ENCODE data around the gene MXRA8.
A peak's percentile ranks its signal among the peaks of the same experiment; 100 is the strongest.

MXRA8 gene

DNA sequence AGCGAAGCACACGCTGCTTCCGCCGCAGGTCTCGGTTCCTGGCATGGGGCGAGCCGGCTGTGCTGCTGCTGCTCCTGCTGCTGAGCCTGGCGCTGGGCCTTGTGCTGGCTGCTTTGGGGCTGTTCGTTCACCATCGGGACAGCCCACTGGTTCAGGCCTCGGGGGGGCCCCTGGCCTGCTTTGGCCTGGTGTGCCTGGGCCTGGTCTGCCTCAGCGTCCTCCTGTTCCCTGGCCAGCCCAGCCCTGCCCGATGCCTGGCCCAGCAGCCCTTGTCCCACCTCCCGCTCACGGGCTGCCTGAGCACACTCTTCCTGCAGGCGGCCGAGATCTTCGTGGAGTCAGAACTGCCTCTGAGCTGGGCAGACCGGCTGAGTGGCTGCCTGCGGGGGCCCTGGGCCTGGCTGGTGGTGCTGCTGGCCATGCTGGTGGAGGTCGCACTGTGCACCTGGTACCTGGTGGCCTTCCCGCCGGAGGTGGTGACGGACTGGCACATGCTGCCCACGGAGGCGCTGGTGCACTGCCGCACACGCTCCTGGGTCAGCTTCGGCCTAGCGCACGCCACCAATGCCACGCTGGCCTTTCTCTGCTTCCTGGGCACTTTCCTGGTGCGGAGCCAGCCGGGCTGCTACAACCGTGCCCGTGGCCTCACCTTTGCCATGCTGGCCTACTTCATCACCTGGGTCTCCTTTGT lies 24.7 kb downstream of the MXRA8 start:
- DNase-seq = no peak

DNA sequence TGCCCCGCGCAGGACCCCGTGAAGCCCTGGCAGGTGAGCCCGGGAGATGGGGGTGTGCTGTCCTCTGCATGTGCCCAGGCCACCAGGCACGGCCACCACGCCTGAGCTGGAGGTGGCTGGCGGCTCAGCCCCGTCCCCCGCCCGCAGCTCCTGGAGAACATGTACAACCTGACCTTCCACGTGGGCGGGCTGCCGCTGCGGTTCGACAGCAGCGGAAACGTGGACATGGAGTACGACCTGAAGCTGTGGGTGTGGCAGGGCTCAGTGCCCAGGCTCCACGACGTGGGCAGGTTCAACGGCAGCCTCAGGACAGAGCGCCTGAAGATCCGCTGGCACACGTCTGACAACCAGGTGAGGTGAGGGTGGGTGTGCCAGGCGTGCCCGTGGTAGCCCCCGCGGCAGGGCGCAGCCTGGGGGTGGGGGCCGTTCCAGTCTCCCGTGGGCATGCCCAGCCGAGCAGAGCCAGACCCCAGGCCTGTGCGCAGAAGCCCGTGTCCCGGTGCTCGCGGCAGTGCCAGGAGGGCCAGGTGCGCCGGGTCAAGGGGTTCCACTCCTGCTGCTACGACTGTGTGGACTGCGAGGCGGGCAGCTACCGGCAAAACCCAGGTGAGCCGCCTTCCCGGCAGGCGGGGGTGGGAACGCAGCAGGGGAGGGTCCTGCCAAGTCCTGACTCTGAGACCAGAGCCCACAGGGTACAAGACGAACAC lies 25.4 kb downstream of the MXRA8 start:
- DNase-seq = no peak

DNA sequence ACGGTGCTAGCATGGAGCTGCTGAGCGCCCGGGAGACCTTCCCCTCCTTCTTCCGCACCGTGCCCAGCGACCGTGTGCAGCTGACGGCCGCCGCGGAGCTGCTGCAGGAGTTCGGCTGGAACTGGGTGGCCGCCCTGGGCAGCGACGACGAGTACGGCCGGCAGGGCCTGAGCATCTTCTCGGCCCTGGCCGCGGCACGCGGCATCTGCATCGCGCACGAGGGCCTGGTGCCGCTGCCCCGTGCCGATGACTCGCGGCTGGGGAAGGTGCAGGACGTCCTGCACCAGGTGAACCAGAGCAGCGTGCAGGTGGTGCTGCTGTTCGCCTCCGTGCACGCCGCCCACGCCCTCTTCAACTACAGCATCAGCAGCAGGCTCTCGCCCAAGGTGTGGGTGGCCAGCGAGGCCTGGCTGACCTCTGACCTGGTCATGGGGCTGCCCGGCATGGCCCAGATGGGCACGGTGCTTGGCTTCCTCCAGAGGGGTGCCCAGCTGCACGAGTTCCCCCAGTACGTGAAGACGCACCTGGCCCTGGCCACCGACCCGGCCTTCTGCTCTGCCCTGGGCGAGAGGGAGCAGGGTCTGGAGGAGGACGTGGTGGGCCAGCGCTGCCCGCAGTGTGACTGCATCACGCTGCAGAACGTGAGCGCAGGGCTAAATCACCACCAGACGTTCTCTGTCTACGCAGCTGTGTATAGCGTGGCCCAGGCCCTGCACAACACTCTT lies 26.2 kb downstream of the MXRA8 start:
- no peak for DNase-seq

DNA sequence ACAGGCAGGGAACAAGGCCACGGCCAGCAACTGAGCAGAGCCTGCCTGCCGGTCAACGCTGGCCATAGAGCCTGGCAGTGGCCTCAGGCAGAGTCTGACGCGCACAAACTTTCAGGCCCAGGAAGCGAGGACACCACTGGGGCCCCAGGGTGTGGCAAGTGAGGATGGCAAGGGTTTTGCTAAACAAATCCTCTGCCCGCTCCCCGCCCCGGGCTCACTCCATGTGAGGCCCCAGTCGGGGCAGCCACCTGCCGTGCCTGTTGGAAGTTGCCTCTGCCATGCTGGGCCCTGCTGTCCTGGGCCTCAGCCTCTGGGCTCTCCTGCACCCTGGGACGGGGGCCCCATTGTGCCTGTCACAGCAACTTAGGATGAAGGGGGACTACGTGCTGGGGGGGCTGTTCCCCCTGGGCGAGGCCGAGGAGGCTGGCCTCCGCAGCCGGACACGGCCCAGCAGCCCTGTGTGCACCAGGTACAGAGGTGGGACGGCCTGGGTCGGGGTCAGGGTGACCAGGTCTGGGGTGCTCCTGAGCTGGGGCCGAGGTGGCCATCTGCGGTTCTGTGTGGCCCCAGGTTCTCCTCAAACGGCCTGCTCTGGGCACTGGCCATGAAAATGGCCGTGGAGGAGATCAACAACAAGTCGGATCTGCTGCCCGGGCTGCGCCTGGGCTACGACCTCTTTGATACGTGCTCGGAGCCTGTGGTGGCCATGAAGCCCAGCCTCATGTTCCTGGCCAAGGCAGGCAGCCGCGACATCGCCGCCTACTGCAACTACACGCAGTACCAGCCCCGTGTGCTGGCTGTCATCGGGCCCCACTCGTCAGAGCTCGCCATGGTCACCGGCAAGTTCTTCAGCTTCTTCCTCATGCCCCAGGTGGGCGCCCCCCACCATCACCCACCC lies 27.0 kb downstream of the MXRA8 start, which contains the start of gene TAS1R3:
TSS of gene TAS1R3 (plus strand) at position 213 of the 898 bp plus-strand sequence. CDS start at position 279, 66 bp downstream.
- DNase-seq = no peak

DNA sequence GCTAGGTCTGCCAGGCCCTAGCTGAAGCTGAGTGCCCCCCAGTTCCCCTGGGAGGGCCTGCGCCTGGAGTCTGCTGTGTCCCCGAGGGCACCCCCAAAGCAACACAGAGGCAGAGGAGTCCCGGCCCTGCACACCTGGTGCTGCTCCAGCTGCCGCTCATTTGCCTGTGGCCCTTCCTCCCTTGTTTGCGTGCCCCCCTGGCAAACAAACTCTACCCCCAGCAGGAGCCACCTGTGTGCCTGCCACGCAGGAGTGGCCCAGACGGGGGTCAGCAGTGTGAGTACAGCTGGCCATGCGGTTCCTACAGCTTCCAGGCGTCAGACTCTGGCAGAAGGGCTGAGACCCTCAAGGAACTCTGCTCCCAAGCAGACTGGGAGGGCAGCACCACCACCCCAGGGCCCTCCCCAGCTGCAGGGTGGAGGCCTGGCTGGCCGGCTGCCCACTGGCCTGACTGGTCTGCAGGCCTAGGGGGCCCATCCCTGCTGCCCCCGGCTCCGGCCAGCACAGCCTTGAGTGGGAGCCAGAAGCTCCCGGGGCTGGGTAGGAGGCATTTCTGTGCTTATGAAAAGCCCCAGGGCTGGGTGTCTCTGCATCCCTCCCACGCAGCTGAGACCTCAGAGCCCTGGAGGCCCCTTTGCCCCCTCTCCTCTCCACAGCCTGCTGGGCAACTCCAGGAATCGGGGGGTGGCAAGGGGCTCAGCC lies 27.8 kb downstream of the MXRA8 start:
- DNase-seq = no peak

DNA sequence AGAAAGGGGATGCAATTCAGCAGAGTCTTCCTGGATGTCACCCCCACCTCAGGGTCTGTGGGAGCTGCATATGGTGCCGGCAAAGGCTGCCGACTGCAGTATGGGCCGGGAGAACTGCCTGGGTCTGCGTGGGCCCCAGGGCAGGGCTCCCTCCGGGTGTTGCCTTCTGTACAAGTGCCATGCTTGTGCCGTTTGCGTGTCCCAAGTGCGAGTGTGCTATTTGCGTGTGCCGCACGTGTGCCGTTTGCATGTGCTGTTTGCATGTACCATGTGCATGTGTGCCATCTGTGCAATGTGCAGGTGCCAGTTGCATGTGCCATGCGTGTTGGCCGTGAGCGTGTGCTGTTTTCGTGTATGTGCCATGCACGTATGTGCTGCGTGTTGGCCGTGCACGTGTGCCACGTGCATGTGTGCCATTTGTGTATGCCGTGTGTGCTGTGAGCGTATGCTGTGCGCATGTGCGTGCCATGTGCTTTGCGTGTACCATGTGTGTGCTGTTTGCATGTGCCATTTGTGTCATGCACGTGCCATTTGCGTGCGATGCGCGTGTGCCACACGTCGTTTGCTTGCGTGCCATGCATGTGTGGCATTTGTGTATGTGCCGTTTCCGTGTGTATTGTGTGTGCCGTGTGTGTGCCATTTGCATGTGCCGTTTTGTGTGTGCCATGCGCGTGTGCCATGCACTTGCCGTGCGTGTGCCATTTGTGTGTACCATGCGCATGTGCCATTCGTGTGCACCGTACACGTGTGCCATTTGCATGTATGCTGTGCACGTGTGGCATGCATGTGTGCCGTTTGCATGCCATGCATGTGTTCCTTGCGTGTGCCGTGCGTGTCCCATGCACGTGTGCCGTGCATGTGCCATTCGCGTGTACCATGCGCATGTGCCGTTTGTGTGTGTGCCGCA lies 28.8 kb downstream of the MXRA8 start:
- no peak for DNase-seq

DNA sequence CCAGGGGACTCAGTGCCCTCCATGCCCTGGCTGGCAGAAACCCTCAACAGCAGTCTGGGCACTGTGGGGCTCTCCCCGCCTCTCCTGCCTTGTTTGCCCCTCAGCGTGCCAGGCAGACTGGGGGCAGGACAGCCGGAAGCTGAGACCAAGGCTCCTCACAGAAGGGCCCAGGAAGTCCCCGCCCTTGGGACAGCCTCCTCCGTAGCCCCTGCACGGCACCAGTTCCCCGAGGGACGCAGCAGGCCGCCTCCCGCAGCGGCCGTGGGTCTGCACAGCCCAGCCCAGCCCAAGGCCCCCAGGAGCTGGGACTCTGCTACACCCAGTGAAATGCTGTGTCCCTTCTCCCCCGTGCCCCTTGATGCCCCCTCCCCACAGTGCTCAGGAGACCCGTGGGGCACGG lies 30.1 kb downstream of the MXRA8 start:
- no peak for DNase-seq

DNA sequence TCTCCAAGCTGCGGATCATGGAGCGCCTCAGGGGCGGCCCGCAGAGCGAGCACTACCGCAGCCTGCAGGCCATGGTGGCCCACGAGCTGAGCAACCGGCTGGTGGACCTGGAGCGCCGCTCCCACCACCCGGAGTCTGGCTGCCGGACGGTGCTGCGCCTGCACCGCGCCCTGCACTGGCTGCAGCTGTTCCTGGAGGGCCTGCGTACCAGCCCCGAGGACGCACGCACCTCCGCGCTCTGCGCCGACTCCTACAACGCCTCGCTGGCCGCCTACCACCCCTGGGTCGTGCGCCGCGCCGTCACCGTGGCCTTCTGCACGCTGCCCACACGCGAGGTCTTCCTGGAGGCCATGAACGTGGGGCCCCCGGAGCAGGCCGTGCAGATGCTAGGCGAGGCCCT lies 31.1 kb downstream of the MXRA8 start:
- DNase-seq = no peak

DNA sequence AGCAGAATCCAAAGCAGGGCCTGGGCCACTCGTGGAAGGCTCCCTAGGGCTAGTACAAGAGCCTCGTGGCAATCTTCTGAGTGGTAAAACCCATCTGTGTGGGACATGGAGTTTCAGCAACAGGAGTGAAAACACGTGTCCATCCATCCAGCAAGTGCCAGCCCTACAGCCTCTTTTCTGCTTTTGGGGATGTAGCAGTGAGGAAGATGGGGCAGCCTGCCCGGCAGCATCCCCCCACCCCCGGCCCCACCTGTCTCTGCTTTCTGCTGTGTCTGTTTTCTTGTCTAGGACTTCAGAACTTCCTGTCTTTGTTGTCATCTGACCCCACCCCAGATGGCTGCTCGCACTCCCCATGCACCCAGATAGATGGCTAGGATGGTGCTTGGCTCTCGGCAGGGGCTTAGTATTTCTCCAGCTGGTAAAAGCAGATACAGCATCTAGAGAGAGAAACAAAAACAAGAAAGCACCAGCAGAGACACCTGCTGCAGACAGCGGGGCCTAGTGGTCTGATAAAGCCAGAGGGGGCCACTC lies 32.2 kb downstream of the MXRA8 start:
- DNase-seq = no peak

DNA sequence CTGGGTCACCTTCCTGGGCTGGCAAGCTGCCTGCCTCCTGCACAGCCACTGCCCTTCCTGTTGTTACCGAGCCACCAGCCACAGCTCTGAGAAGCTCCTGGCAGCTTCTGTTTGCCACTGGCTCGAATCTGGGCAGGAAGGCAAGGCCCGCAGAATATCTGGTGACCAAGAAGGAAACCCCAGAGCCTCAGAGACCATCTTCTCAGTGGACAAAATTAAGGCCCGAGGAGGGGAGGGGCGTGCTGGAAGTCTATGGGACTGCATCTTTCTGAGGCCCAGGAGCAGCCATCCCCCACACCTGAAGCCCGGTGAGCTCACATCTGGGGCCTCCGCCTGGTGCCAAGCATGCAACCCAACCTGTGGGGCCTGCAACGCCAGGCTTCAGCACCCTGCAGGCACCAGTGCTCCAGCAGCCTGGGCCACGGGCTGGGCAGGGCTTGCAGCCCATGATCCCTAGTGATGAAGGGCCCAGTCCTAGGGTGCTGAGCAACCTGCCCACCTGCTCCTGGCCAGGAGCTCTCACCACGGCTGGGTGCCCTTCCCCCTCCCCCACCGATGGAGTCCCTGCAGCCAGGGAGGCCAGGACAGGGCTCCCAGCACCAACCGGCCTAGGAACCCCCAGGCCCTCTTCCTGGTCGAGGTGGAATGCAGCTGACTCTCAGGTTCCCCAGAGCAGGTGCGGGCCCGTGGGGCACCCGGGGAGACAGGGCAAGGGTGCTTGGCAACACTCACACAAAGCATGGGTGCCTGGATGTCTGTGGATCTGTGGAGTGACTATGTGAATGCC lies 32.9 kb downstream of the MXRA8 start:
- no peak for DNase-seq

DNA sequence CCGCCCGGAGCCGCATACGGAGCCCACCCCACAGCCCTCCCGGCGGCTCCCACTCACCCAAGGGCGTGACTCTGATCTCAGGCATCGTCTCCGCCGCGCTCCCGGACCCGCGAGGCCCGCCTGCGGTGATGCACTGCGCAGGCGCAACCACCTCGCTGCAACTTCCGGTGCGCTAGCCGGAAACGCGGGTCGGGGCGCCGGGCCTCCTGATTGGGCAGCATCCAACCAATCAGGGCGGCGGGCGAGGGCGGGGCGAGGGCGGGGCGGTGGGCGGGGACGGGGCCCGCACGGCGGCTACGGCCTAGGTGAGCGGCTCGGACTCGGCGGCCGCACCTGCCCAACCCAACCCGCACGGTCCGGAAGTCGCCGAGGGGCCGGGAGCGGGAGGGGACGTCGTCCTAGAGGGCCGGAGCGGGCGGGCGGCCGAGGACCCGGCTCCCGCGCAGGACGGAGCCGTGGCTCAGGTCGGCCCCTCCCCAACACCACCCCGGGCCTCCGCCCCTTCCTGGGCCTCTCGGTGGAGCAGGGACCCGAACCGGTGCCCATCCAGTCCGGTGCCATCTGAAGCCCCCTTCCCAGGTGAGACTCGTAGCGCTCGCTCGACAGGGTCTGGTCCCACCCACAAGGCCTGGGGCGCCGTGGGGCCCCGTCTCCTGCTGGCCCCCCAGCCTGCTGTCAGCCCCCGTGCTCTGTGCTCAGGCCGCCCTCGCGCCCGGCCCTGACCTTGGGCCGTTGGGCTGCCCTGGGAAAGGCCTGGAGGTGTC lies 33.6 kb downstream of the MXRA8 start, which contains the start of the genes CPTP and INTS11:
TSS of gene CPTP (plus strand) at position 279 of the 764 bp plus-strand sequence. CDS start 2,109 bp downstream, outside the sequence.
TSS of gene INTS11 (minus strand) at position 137 of the 764 bp plus-strand sequence. CDS start at position 85, 52 bp downstream.
- peak; percentile 59 to 91 for DNase-seq

DNA sequence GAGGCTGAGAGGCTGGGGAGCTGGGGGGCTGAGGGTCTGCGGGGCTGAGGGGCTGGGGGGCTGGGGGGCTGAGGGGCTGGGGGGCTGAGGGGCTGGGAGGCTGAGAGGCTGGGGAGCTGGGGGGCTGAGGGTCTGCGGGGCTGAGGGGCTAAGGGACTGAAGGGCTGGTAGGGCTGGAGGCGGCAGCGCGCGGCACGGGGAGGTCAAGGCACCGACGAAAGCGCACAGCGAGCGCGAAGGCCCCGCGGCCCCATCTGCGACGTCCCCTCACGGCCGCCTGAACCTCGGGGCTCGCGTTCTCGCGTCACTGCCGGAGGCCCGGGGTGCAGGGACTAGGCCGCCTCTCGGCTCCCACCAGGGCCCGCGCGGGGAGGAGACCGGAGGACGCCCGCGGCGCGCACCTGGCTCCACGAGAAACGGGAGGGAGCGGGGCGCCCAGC lies 34.3 kb downstream of the MXRA8 start:
- DNase-seq = no peak

DNA sequence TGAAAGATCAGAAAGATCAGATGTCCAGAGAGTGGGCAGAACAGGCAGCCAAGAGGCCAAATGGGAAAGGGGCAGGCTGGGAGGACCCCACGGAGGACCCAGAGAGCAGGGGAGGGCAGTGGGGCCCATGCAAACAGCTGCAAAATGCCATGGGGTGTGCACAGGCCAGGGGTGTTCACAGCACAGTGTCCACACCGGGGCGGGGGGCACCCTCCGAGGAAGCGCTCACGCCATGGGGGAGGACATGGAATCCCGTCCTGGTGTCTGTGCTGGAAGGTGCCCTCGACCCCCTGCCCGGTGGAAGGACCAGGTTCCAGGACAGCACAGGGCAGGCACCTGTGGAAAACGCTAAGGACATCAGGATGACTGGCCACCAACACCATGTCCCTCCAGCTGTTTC lies 35.4 kb downstream of the MXRA8 start:
- DNase-seq = no peak

DNA sequence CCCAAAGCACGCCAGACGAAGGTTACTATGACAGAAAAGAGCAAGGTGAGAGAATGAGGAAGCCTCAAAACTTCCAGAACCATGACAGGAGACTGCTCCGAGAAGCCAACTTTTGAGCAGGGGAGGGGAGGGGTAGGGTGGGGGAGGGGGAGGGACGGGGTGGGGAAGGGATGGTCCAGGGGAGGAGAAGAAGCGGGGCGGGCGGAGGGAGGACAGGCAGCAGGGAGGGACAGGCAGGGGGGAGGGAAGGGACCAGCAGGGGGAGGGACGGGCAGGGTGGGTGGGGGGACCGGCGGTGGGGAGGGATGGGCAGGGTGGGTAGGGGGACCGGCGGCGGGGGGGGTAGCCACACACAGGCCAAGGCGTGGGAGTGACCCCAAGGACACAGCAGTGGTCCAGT lies 35.9 kb downstream of the MXRA8 start:
- no peak for DNase-seq

DNA sequence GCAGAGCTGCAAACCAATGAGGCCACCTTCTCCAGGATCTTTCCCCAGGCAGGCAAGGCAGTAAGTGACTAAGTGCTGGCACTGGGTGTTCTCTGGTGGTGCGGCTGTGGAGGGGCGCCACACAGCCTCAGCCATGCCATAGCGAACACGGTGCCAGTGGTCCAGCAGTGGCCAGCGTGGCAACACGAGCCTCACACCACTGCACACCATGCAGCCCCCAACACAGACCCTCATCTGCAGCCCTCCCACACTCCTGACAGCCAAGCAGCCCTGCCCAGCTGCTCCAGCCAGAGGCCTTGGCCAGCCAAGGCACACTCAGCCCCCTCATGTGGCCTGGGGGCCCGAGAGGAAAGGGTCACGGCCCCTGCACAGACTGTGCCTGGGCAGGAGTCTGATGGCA lies 36.9 kb downstream of the MXRA8 start:
- DNase-seq = no peak

DNA sequence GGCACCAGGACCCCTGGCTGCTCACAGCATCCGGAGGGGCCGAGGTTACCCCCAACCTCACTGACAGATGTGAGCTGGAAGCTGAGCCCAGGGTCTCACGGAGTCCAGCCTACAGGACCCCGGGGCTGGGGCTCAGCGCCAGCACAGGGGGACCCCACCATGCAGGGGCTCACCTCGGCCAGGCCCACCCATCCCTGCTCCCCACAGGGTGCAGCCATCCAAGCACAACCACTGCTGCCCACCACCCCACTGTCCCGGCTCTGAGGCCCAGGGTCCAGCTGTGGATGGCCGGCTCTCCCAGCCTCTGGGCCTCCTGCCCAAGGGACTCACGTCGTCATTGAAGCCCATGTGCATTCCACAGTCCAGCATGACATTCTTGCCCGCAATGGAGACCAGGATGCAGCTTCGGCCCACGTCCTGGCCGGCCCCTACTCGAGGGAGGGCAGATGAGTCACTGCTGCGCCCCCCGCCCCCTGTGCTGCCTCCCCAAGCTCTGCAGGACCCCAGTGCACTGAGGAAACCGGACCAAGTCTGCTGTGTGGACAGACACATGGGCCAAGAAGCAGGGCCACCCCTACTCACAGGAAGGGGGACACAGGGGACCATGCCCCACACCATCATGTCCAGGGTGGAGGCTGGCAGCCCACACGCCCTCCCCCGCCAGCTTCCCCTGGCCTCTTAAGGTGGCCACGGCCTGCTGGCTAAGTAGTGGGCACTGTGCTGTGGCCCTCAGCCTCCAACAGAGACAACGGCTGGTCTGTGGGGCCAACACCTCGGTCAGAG lies 37.5 kb downstream of the MXRA8 start:
- DNase-seq = no peak

DNA sequence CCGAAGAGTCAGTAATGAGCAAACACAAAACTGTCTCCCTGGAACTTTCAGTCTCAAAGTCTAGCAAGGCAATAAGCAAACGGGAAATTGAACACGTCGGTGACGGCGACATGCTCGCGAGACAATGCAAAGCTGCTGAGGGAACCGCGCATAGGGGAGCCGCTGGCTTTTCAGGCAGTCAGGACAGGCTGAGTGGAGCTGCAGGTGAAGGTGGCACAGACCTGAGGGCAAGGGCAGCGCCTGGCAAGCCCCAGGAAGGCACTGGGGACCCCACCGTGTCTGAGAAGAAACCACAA lies 38.8 kb downstream of the MXRA8 start:
- no peak for DNase-seq

Data from hippocampal formation (tissue), 2 donors.